K562 (cell line): ENCODE data around the gene AFF2. TPM values are rescaled to one million over a fixed set of nuclear protein-coding genes. Genes with fewer than 3 reads are reported as not detected.
A peak's percentile ranks its signal among the peaks of the same experiment; 100 is the strongest.

Experiments used
- ATAC-seq: fragments of 200-7000 bp; cut with Tn5 transposase; 3 replicates; pipeline ENCODE4 v1.9.1; 2020; ENCODE audit warnings: moderate library complexity
- BruUV-seq: library from RNA; stranded (reverse); fragments of 400-500 nt; replicated peaks from 2 replicates; lab custom pipeline; 2021; lab: Mats Ljungman, UMichigan
- CTCF ChIA-PET: fragments of 300-600 bp; formaldehyde crosslinking; extraction: SDS; loops from one replicate; lab custom pipeline; 2021; ENCODE audit warnings: low intra/inter-chr PET ratio; lab: Yijun Ruan, JAX
- POLR2A ChIA-PET: fragments of 300-600, 350-650 bp; sonication (Branson Sonifier 250); formaldehyde crosslinking; extraction: SDS; loops from one replicate; lab custom pipeline; 2021; ENCODE audit warnings: antibody characterized with exemption, inconsistent platforms; lab: Yijun Ruan, JAX
- DNase-seq, 4 experiments: peaks; one replicate each; pipeline versions ENCODE4 v3.0.0 to v3.0.0-alpha.2; 2011 to 2018; ENCODE audit warnings: low spot score in 3 of 4, mixed read lengths in 3 of 4; ENCODE audit errors: extremely low read depth in 1 of 4
- FAIRE-seq: peaks from 2 replicates; lab custom pipeline; 2011; peaks lifted over from hg19 to GRCh38; lab: Jason Lieb, UNC
- H2AFZ ChIP-seq: 2 replicates; pipeline ENCODE4 v1.6.0; 2011; ENCODE audit warnings: low read depth, low read length, control low read depth, inconsistent platforms
- H3K27ac ChIP-seq: fragments of 200-600 bp; 3 replicates; pipeline ENCODE4 v1.8.0; 2011; ENCODE audit warnings: low read depth, mild to moderate bottlenecking, control low read depth, inconsistent platforms, low read length, moderate library complexity, mixed read lengths; ENCODE audit errors: extremely low read depth
- H3K27me3 ChIP-seq, 2 experiments: fragments of 300-600 bp in 1 of 2; 2 replicates in 1 of 2; 3 replicates in 1 of 2; pipeline versions ENCODE4 v1.6.0 to v1.8.0; 2011; ENCODE audit warnings: inconsistent platforms in 2 of 2, low read length in 2 of 2, mild to moderate bottlenecking in 1 of 2, mixed read lengths in 1 of 2, moderate library complexity in 1 of 2; ENCODE audit not compliant: control insufficient read depth in 2 of 2, insufficient read depth in 2 of 2
- H3K36me3 ChIP-seq: fragments of 300-600 bp; 3 replicates; pipeline ENCODE4 v1.8.0; 2011; ENCODE audit warnings: mild to moderate bottlenecking, low read length, inconsistent platforms; ENCODE audit not compliant: control insufficient read depth, insufficient read depth
- H3K4me1 ChIP-seq, 2 experiments: fragments of 200-600 bp in 1 of 2; replicated peaks in 1 of 2; 2 replicates in 1 of 2; 3 replicates in 1 of 2; pipeline versions ENCODE4 v1.5.1 to v1.8.0; 2011; ENCODE audit warnings: inconsistent platforms in 2 of 2, low read length in 2 of 2, mild to moderate bottlenecking in 1 of 2, mixed read lengths in 1 of 2, moderate library complexity in 1 of 2; ENCODE audit not compliant: control insufficient read depth in 2 of 2, insufficient read depth in 2 of 2
- H3K4me2 ChIP-seq: 2 replicates; pipeline ENCODE4 v1.6.1; 2011; ENCODE audit warnings: low read length, control low read depth, inconsistent platforms, mixed read lengths; ENCODE audit not compliant: insufficient read depth
- H3K4me3 ChIP-seq: fragments of 200-600 bp; sonication (generic), shearing (Covaris generic); 2 replicates; pipeline ENCODE4 v1.5.1; 2016; ENCODE audit warnings: control low read depth, inconsistent platforms
- H3K79me2 ChIP-seq: fragments of 200-600 bp; 3 replicates; pipeline ENCODE4 v1.8.0; 2011; ENCODE audit warnings: low read length, inconsistent platforms; ENCODE audit not compliant: control insufficient read depth, insufficient read depth
- H3K9ac ChIP-seq, 2 experiments: 2 replicates each; pipeline versions ENCODE4 v1.6.0 to v1.6.1; 2011; ENCODE audit warnings: low read depth in 2 of 2, low read length in 2 of 2, control low read depth in 1 of 2, inconsistent platforms in 1 of 2, mild to moderate bottlenecking in 1 of 2, mixed read lengths in 1 of 2; ENCODE audit not compliant: insufficient read depth in 1 of 2
- H3K9me1 ChIP-seq: one replicate; pipeline ENCODE4 v1.6.0; 2011; ENCODE audit warnings: inconsistent platforms, mild to moderate bottlenecking, low read length, moderate library complexity; ENCODE audit not compliant: control insufficient read depth, insufficient read depth
- H3K9me3 ChIP-seq: replicated peaks from 2 replicates; pipeline ENCODE4 v1.5.1; 2011; ENCODE audit warnings: low read depth, low read length, inconsistent platforms; ENCODE audit not compliant: control insufficient read depth, insufficient read depth
- H4K20me1 ChIP-seq: replicated peaks from 2 replicates; pipeline ENCODE4 v1.6.1; 2011; ENCODE audit warnings: low read length, inconsistent platforms, mixed read lengths; ENCODE audit not compliant: control insufficient read depth, insufficient read depth
- BCOR ChIP-seq: fragments of 450-650 bp; IDR thresholded peaks from 2 replicates; pipeline ENCODE4 v1.6.1; 2016
- CEBPB ChIP-seq: fragments of 450-650 bp; IDR thresholded peaks from 2 replicates; pipeline ENCODE4 v1.6.1; 2016; ENCODE audit warnings: missing genetic modification characterization, missing compliant biosample characterization
- CEBPG ChIP-seq, 3 experiments: fragments of 200-800 bp in 1 of 3; sonication (Bioruptor generic) in 1 of 3; sonication (generic) in 1 of 3; formaldehyde crosslinking in 1 of 3; IDR thresholded peaks in 2 of 3; conservative IDR thresholded peaks in 1 of 3; 2 replicates each; pipeline versions ENCODE4 v1.6.1 to v1.8.0; 2016 to 2022; ENCODE audit warnings: missing compliant biosample characterization in 2 of 3, missing genetic modification characterization in 2 of 3, mild to moderate bottlenecking in 1 of 3, missing genetic modification reagents in 1 of 3
- GTF2E2 ChIP-seq: fragments of 200-800 bp; sonication (Bioruptor generic); IDR thresholded peaks from 2 replicates; pipeline ENCODE4 v1.6.1; 2016; ENCODE audit warnings: missing genetic modification characterization, missing compliant biosample characterization
- RAD21 ChIP-seq, 2 experiments: fragments of 250-450 bp in 1 of 2; fragments of 450-650 bp in 1 of 2; sonication (Bioruptor Pico) in 1 of 2; formaldehyde crosslinking in 1 of 2; IDR thresholded peaks in 1 of 2; conservative IDR thresholded peaks in 1 of 2; 2 replicates each; pipeline versions ENCODE4 v1.4.0 to v1.8.0; 2020 to 2022; ENCODE audit warnings: mild to moderate bottlenecking in 2 of 2, moderate library complexity in 1 of 2
- RBM25 ChIP-seq: fragments of 200-400 bp; formaldehyde crosslinking; IDR thresholded peaks from 2 replicates; pipeline ENCODE4 v1.6.1; 2018; ENCODE audit warnings: low read length, low read depth, moderate library complexity; ENCODE audit not compliant: severe bottlenecking
- WGBS: fragments of 100-300 bp; shearing (Covaris generic); methylation state at CpG from one replicate; pipeline ENCODE4 v1.1.6; 2016; ENCODE audit warnings: low coverage, mixed read lengths; ENCODE audit not compliant: insufficient coverage; ENCODE audit errors: missing lambda C conversion rate; 5-methylcytosine and 5-hydroxymethylcytosine counted together
- in situ Hi-C: fragments of 300-500 bp; cut with MboI; formaldehyde crosslinking; loops from 4 replicates; pipeline ENCODE4 v1.15.0; 2018; ENCODE audit warnings: inconsistent platforms, mixed read lengths
- intact Hi-C: fragments of 100-400 bp; cut with micrococcal nuclease; formaldehyde crosslinking; loops from 2 replicates; pipeline ENCODE4 v1.14.2; 2022
- polyA plus RNA-seq, 8 experiments: library from polyadenylated mRNA; depleted of rRNA in 4 of 8; stranded (reverse) in 5 of 8; unstranded in 3 of 8; fragments of >200 nt; fragmentation: Nextera tagmentation in 2 of 8; fragmentation: Illumina TruSeq in 1 of 8; extraction: Ambion mirVana in 2 of 8; extraction: Trizol in 1 of 8; gene quantifications; 2 replicates each; pipeline versions ENCODE4 v1.2.1 to v1.2.3, GENCODE V29; 2011 to 2014; ENCODE audit warnings: inconsistent platforms in 1 of 8, missing spikeins in 1 of 8
- total RNA-seq, 7 experiments: library from RNA; depleted of rRNA in 6 of 7; stranded (reverse); fragments of >200 nt in 6 of 7; fragmentation: Illumina TruSeq in 2 of 7; extraction: Trizol in 2 of 7; gene quantifications; 2 replicates each; pipeline versions ENCODE4 v1.2.1 to v1.2.3, GENCODE V29; 2011 to 2021; ENCODE audit warnings: low replicate concordance in 1 of 7
- TF ChIP-seq, protein P1 (sequence below): fragments of 450-650 bp; IDR thresholded peaks from 2 replicates; pipeline ENCODE4 v1.6.1; 2016; ENCODE audit warnings: borderline replicate concordance

Gene AFF2
- total and polyA plus RNA-seq, 9 of the 15 experiments (the other 6 are each of a cell fraction or from before 2014, with no cell fraction given): 0.01 to 0.20 (median 0.07) TPM

DNA sequence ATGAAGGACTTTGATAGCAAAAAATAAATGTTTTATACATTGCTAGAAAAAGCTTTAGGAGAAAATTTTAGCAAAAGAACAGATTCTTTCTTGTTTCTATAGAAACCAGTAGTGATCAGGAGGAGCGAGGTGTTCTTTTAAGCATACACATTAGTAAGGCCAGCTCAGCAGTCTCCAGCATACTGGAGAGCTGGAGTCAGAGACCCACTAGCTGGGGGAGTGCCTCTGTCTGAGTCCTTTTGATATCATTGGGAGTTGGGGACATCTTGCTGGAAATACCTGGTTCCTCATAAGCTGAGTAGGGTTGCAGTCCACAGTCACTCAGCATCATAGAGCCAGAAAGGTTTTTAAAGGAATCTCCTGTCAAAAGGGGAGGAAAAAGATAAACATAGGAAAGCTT lies 67.4 kb downstream of the AFF2 start (continued):
- no peak for TF ChIP-seq GTF2E2 (tag)
- TF ChIP-seq RAD21 (CRISPR knock-in tag; conservative IDR thresholded peaks at IDR 0.05 in 1 of 2, IDR thresholded peaks at IDR 0.05 in 1 of 2): no peak

DNA sequence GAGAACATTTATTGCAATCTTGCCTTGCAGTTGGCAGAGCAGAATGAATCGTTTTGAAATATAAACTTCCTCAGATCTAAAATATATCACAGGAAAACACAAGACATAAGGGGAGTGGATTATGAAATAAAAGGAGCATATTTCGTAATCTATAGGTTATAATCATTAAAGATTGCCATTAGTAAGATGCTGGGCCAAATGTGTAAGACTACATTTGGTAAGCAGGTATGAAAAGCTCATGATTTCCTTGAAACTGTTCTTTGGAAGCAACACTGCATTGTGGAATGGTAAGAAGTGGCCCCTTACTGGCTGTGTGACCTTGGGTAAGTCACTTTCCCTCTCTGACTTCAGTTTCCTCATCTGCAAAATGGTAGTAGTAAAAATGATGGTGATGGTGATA lies 68.3 kb downstream of the AFF2 start:
- H3K4me3 ChIP-seq: no peak overlapping the region

More for the DNA sequence above, 68.3 kb downstream of the AFF2 start:
- in situ Hi-C loops: no loop called here
- no peak overlapping the region for H3K4me2 ChIP-seq
- intact Hi-C loops: no loop called here
- H3K9ac ChIP-seq: no peak overlapping the region
- no peaks in the 10 kb centered on the region for H3K9me1 ChIP-seq
- WGBS: 23% methylated on average over 2 of the region's 2 CpGs
- no peaks in the 10 kb centered on the region for H3K36me3 ChIP-seq
- FAIRE-seq (no peak), DNase-seq (no peak), ATAC-seq (no peak)
- H2AFZ ChIP-seq: no peak overlapping the region
- ChIA-PET CTCF (no interaction called here), POLR2A (no interaction called here)
- no peak overlapping the region for H3K27ac ChIP-seq
- no peaks in the 10 kb centered on the region for H3K9me3 ChIP-seq
- peaks cover 0 to 3% of the 10 kb centered on the region in 2 experiments; a peak in 1 of 5 replicates for H3K4me1 ChIP-seq
- no peaks in the 10 kb centered on the region for H4K20me1 ChIP-seq
- no peaks in the 10 kb centered on the region for H3K27me3 ChIP-seq
- TF ChIP-seq RBM25 (peak; percentile 57), CEBPG (CRISPR knock-in tag; IDR thresholded peaks at IDR 0.05) (no peak), CEBPG (tag; conservative IDR thresholded peaks at IDR 0.05 in 1 of 2, IDR thresholded peaks at IDR 0.05 in 1 of 2) (peak in 1 of 2 experiments; percentile 10; a peak in 1 of 4 replicates), CEBPB (tag) (peak; percentile 59; the same call in 1 of the 2 replicates), BCOR (0 out of 2 replicates have a peak, but pooled peaks have one; percentile 30)
- TF ChIP-seq, protein P1, sequence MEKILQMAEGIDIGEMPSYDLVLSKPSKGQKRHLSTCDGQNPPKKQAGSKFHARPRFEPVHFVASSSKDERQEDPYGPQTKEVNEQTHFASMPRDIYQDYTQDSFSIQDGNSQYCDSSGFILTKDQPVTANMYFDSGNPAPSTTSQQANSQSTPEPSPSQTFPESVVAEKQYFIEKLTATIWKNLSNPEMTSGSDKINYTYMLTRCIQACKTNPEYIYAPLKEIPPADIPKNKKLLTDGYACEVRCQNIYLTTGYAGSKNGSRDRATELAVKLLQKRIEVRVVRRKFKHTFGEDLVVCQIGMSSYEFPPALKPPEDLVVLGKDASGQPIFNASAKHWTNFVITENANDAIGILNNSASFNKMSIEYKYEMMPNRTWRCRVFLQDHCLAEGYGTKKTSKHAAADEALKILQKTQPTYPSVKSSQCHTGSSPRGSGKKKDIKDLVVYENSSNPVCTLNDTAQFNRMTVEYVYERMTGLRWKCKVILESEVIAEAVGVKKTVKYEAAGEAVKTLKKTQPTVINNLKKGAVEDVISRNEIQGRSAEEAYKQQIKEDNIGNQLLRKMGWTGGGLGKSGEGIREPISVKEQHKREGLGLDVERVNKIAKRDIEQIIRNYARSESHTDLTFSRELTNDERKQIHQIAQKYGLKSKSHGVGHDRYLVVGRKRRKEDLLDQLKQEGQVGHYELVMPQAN: no peak
- BruUV-seq: no TSS peak
- H3K79me2 ChIP-seq: no peaks in the 10 kb centered on the region
